ENCODE data around the gene CASP9.
A peak's percentile ranks its signal among the peaks of the same experiment; 100 is the strongest.
"Not testable (repeated sequence)": the region's sequence is repeated elsewhere in the genome, so short reads cannot be mapped to it uniquely, and the experiment has no call there.

The CASP9 gene

DNA sequence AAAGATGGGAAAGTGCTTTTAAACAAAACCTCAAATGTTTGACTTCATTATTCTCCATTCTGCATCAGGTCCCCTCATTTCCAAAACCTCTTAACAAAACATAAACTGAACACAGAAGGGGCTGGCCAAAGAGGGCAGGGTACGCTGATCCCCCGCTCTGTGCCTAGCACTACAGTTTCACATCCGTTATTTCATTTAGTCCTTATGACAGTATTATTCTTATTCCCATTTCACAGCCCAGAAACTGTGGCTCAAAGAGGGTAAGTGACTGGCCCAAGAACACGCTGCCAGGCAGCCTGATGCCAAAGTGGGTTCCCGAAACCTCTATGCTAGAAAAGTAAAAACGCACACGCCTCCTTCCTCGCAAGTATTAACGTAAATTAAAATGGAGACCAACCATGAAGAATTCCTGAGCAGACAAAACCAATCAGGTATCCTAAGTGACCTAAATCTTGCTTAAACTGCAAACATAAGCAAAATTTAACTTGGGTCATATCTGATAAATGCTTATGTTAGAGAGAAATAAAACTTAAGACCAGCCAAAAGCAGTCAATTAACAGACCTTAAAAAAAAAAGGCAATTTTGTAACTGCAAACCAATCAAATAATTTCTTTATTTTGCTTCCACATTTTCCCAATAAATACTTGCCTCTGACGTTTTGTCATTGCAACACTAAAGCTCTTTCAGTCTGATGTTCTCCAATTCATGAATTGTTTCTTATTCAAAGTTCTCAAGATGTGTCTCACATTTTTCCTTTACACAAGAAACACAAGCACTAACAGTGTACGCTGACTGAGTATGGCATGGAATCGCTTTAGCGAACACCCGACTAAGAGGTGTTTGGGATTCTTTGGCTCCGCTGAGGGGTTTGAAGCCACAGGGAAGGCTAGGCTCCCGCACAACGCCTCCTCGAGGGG lies 653 bp downstream of the CASP9 start:
- no peak for TF ChIP-seq CTCF (IDR thresholded peaks at IDR 0.05; ENCODE audit: low read depth, low read length)
- in situ Hi-C loops (cut with HindIII; ENCODE audit: low sequenced_read_pairs), result no loop called here
- H3K4me3 ChIP-seq (ENCODE audit: low read depth, low read length), result peak overlapping the region; percentile 51
- peak; percentile 47 for DNase-seq (ENCODE audit: low read depth, low spot score)

DNA sequence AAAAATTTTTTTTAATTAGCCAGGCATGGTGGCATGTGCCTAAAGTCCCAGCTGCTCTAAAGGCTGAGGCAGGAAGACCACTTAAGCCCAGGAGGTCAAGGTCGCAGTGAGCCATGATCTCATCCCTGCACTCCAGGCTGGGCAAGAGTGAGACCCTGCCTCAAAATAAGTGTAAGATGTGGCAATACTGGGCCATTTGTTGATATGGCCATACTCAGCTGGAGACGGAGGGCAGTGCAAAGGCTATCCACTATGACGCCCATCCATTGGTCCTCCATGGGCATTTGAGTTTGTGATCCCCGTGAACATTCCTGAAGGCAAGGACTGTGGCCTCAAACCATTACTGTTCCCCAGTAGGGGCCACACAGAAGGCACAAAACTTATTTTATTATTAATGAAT lies 1.5 kb downstream of the CASP9 start:
- TF ChIP-seq CTCF (IDR thresholded peaks at IDR 0.05; ENCODE audit: low read depth, low read length), result no peak
- no peak overlapping the region for H3K4me3 ChIP-seq (ENCODE audit: low read depth, low read length)
- no peak for DNase-seq (ENCODE audit: low read depth, low spot score)
- in situ Hi-C loops (cut with HindIII; ENCODE audit: low sequenced_read_pairs), result no loop called here

- in situ Hi-C loops (cut with HindIII; ENCODE audit: low sequenced_read_pairs); DNase-seq (ENCODE audit: low read depth, low spot score); H3K4me3 ChIP-seq (ENCODE audit: low read depth, low read length): not testable (repeated sequence)
Observed at GRCh38 chr1:15521206-15521906, 2.7 kb downstream of the CASP9 start.

- in situ Hi-C loops (cut with HindIII; ENCODE audit: low sequenced_read_pairs), result no loop called here
- DNase-seq (ENCODE audit: low read depth, low spot score), result no peak
- H3K4me3 ChIP-seq (ENCODE audit: low read depth, low read length), result no peak overlapping the region
- no peak for TF ChIP-seq CTCF (IDR thresholded peaks at IDR 0.05; ENCODE audit: low read depth, low read length)
Observed at GRCh38 chr1:15519625-15520024, 4.4 kb downstream of the CASP9 start.

DNA sequence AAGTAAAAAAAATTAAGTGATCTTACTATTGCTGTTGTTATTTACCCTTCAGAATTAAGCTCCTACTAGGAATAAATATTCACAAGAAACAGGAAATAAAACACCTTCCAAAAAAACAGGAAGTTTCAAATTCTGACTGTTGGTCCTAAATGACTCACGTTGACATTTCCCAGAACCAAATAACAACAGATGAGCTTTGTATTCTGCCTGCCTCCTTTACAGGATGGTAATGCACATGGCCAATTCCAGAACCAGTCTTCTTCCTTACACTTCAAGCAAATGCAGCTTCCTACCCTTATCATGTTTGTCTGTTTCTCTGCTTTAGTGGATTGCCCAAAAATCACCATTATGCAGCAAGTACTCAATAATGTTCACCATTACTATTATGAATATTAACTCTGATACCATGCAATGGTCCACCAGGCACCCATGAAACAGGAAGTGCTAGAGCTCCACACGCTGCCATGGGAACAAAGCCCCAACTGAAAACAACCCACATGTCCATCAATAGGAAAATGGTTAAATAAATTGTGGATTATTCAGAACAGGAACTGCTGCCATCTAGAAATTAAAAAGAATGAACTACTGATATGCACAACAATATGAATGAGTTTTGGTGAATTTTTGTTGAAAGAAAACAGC lies 8.9 kb downstream of the CASP9 start:
- no peak overlapping the region for H3K4me3 ChIP-seq (ENCODE audit: low read depth, low read length)
- DNase-seq (ENCODE audit: low read depth, low spot score), result no peak
- in situ Hi-C loops (cut with HindIII; ENCODE audit: low sequenced_read_pairs), result no loop called here
- TF ChIP-seq CTCF (IDR thresholded peaks at IDR 0.05; ENCODE audit: low read depth, low read length), result no peak

DNA sequence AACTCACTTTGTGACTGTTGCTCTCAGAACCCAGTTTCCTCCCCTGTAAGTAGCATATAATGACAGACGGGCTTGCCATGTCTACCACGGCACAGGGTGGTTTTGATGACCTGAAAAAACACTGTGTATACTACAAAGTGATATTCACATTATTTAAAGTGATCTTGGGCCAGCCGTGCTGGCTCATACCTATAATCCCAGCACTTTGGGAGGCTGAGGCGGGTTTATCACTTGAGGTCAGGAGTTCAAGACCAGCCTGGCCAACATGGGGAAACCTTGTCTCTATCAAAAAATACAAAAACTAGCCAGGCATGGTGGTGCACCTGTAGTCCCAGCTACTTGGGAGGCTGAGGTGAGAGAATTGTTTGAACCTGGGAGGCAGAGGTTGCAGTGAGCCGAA lies 9.5 kb downstream of the CASP9 start:
- H3K4me3 ChIP-seq (ENCODE audit: low read depth, low read length); in situ Hi-C loops (cut with HindIII; ENCODE audit: low sequenced_read_pairs); DNase-seq (ENCODE audit: low read depth, low spot score): not testable (repeated sequence)

DNA sequence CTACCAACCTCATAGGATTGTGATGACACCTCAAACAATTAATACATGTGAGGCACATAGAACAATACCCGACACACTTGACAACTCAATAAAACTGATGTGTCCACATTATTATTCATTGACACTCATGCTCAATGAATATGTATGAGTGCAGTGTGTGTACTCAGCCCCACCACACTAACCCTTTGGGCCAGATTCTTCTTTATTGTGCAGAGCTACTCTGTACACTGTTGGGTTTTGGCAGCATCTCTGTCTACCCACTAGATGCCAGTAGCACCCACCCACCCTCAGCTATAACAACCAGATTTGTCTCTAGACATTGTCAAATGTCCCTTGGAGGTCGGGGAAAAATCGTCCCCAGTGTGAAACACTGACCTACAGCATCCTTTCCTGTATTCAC lies 10.1 kb downstream of the CASP9 start:
- no peak for DNase-seq (ENCODE audit: low read depth, low spot score)
- in situ Hi-C loops (cut with HindIII; ENCODE audit: low sequenced_read_pairs), result no loop called here
- H3K4me3 ChIP-seq (ENCODE audit: low read depth, low read length), result no peak overlapping the region
- TF ChIP-seq CTCF (IDR thresholded peaks at IDR 0.05; ENCODE audit: low read depth, low read length), result no peak
